ENCODE data around the gene TIAL1. TPM values are rescaled to one million over a fixed set of nuclear protein-coding genes. Genes with fewer than 3 reads are reported as not detected.

TIAL1 gene
- total and polyA plus RNA-seq, 2 of the 4 experiments (the other 2 are of a cell fraction): 28.0 to 83.5 TPM

DNA sequence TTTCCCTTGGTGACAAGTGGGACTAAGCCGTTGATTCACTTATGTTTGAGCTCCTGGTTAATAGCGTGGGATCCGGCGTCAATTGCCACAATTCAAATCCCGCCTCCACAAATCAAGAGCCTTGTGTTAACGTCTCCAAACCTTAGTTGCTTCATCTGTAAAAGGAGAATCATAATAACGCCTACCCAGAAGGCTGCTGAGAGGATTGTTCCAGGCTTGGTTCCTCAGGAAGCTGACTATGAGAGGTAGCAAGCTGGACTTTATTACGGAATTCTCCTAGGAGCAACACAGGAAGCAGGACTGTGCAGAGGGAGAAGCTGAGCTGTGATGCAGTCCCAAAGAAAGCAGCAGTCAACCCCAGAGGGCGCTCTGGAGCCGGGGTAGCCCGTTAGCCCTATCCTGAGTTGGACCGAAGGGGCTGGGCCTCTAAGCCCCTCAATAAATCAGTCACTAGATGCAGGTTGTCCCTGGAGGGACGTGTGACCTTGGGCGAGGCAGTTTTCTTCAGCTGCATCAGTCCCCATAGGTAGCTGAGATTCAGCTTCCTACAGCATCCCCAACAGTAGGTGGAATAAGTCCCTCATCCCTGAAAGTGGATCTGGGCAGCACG is 47.5 kb upstream of the TIAL1 start:
- POLR2A ChIA-PET (ENCODE audit: unreplicated experiment): no interaction called here
- Histone ChIP-seq H2BK120ac (ENCODE audit: low read depth, low read length) (no peak overlapping the region), H3K9ac (ENCODE audit: low read depth, low read length) (no peak overlapping the region), H4K91ac (ENCODE audit: insufficient read depth, low read depth, low read length) (no peak overlapping the region), H2AK5ac (ENCODE audit: low read depth, low read length) (no peak overlapping the region), H3K27ac (ENCODE audit: insufficient read depth, low read length) (no peak overlapping the region), H2BK15ac (ENCODE audit: low read depth, low read length) (no peak overlapping the region), H3K9me3 (ENCODE audit: control insufficient read depth, insufficient read depth, low read length) (peaks cover 11% of the 10 kb centered on the region), H3K23ac (ENCODE audit: low read depth, low read length) (no peak overlapping the region), H3K4me3 (ENCODE audit: insufficient read depth, low read depth, low read length) (no peak overlapping the region), H3K4me2 (ENCODE audit: low read depth, low read length) (no peak overlapping the region), H2BK20ac (ENCODE audit: low read depth, low read length) (no peak overlapping the region), H3K27me3 (ENCODE audit: control insufficient read depth, insufficient read depth, low read length) (no peaks in the 10 kb centered on the region), H3K4me1 (ENCODE audit: control insufficient read depth, insufficient read depth, low read length) (no peaks in the 10 kb centered on the region), H2BK5ac (ENCODE audit: low read depth, low read length, poor library complexity, severe bottlenecking) (no peak overlapping the region), H2AFZ (replicated peaks; ENCODE audit: low read length, poor library complexity) (no peak overlapping the region), H3K36me3 (ENCODE audit: control insufficient read depth, insufficient read depth, low read length) (no peaks in the 10 kb centered on the region), H3K9me1 (ENCODE audit: insufficient read depth, low read length) (no peaks in the 10 kb centered on the region), H2AK9ac (replicated peaks; ENCODE audit: low read depth, low read length, poor library complexity) (no peak overlapping the region), H3K14ac (replicated peaks; ENCODE audit: low read depth, low read length) (no peak overlapping the region), H3K18ac (ENCODE audit: low read depth, low read length) (no peak overlapping the region), H4K5ac (ENCODE audit: low read depth, low read length) (no peak overlapping the region), H3K4ac (ENCODE audit: low read depth, low read length) (no peak overlapping the region), H4K20me1 (ENCODE audit: insufficient read depth, low read length) (no peaks in the 10 kb centered on the region), H3K79me1 (ENCODE audit: low read depth in 1 of 2, low read length in 2 of 2) (no peaks in the 10 kb centered on the region), H3K56ac (ENCODE audit: extremely low read depth, insufficient read depth, low read length) (no peak overlapping the region), H4K8ac (ENCODE audit: low read depth in 2 of 2, low read length in 2 of 2) (no peak overlapping the region)
- CTCF ChIA-PET: no interaction called here
- WGBS, 2 experiments (ENCODE audit: extremely low coverage in 2 of 2, insufficient read length in 1 of 2): 100% methylated on average over 1 of the region's 15 CpGs; no CpG with 5 or more reads in 1 of the 2 experiments
- intact Hi-C loops (cut with micrococcal nuclease) (no loop called here), dilution Hi-C loops (cut with HindIII; ENCODE audit: low sequenced_read_pairs, unreplicated experiment) (no loop called here), in situ Hi-C loops (cut with MboI; ENCODE audit: low sequenced_read_pairs) (no loop called here)
- ATAC-seq (ENCODE audit: low read depth) (no peak), DNase-seq (no peak)
- TF ChIP-seq, protein P1, sequence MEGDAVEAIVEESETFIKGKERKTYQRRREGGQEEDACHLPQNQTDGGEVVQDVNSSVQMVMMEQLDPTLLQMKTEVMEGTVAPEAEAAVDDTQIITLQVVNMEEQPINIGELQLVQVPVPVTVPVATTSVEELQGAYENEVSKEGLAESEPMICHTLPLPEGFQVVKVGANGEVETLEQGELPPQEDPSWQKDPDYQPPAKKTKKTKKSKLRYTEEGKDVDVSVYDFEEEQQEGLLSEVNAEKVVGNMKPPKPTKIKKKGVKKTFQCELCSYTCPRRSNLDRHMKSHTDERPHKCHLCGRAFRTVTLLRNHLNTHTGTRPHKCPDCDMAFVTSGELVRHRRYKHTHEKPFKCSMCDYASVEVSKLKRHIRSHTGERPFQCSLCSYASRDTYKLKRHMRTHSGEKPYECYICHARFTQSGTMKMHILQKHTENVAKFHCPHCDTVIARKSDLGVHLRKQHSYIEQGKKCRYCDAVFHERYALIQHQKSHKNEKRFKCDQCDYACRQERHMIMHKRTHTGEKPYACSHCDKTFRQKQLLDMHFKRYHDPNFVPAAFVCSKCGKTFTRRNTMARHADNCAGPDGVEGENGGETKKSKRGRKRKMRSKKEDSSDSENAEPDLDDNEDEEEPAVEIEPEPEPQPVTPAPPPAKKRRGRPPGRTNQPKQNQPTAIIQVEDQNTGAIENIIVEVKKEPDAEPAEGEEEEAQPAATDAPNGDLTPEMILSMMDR (conservative IDR thresholded peaks at IDR 0.05; ENCODE audit: low read depth, low read length): peak; percentile 9; the same call in 1 of the 2 replicates
- no peak for TF ChIP-seq MAFK (IDR thresholded peaks at IDR 0.05; ENCODE audit: low read depth, low read length)
- no TSS peak for BruUV-seq (replicated peaks)

All from IMR-90 (cell line).